ENCODE results near the gene SMURF2. TPM values are rescaled to one million over a fixed set of nuclear protein-coding genes. Genes with fewer than 3 reads are reported as not detected.
A peak's percentile ranks its signal among the peaks of the same experiment; 100 is the strongest.

The SMURF2 gene
- total RNA-seq, 1 experiment from 2014 or later: 57.6 TPM

DNA sequence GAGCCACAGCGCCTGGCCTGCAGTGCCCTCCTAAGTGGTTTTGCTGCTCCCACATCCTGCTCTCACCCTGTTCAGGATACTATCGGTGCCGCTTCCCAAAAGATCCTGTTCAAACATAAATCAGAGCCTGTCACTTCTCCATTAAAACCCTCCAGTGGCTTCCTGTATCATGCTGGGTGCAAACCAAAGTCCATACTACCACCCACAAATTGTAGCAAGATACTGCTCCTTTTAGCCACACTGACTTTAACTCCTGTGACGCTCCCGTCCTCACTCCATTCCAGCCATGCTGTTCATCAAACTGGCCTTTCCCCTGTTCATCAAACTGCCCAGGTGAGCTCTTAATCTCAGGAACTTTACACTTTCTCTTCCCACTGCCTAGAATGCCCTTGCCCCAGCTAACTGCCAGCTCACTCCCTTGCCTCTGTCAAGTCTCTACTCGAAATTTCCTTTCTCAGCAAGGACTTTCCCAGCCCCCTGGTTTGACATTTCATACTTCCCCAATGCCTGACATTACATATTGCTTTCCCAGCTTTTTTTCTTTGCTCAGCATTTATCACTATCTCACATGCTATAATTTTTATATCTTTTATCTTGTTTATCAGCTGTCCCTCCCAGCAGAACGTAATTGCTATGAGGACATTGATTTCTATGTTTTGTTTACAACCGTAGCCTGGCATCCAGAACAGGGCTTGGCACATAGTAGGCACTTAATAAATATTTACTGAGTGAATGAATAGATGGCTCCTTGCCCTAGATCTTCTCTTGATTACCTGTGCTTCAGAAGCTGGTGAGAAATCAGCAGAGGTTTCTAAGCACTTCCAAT is 44.3 kb upstream of the SMURF2 start:
- Histone ChIP-seq H3K4me1 (replicated peaks; ENCODE audit: insufficient read depth) (peaks cover 52% of the 10 kb centered on the region), H4K20me1 (ENCODE audit: insufficient read depth) (no peaks in the 10 kb centered on the region), H2AFZ (no peak overlapping the region), H3K27me3 (ENCODE audit: insufficient read depth, low read depth) (no peaks in the 10 kb centered on the region), H3K27ac (peak overlapping the region; percentile 84), H3K4me2 (peak overlapping the region; percentile 60), H3K9me2 (ENCODE audit: insufficient read depth) (no peaks in the 10 kb centered on the region), H3F3A (ENCODE audit: insufficient read depth, low read depth) (peaks cover 62% of the 10 kb centered on the region), H3K4me3 (peak overlapping the region; percentile 13; the same call in 1 of the 2 replicates), H3K36me3 (ENCODE audit: low read depth) (no peaks in the 10 kb centered on the region), H3K79me2 (ENCODE audit: low read depth) (no peaks in the 10 kb centered on the region), H3K9me3 (ENCODE audit: insufficient read depth, low read depth) (no peaks in the 10 kb centered on the region)
- ChIA-PET POLR2A (ENCODE audit: unreplicated experiment) (no interaction called here), CTCF (interaction anchor here (0.6 kb wide), 1 partner anchor 62 kb away, joined by 7 read pairs; no protein-coding TSS in a partner anchor)
- DNase-seq: peak; percentile 37 to 92
- intact Hi-C loops (cut with micrococcal nuclease; ENCODE audit: unreplicated experiment): loop anchor here (1.0 to 2.0 kb wide), 3 partner anchors 12 to 46 kb away; no protein-coding TSS in a partner anchor
- no TSS peak for BruUV-seq (replicated peaks)
- TF ChIP-seq, protein P1, sequence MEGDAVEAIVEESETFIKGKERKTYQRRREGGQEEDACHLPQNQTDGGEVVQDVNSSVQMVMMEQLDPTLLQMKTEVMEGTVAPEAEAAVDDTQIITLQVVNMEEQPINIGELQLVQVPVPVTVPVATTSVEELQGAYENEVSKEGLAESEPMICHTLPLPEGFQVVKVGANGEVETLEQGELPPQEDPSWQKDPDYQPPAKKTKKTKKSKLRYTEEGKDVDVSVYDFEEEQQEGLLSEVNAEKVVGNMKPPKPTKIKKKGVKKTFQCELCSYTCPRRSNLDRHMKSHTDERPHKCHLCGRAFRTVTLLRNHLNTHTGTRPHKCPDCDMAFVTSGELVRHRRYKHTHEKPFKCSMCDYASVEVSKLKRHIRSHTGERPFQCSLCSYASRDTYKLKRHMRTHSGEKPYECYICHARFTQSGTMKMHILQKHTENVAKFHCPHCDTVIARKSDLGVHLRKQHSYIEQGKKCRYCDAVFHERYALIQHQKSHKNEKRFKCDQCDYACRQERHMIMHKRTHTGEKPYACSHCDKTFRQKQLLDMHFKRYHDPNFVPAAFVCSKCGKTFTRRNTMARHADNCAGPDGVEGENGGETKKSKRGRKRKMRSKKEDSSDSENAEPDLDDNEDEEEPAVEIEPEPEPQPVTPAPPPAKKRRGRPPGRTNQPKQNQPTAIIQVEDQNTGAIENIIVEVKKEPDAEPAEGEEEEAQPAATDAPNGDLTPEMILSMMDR (conservative IDR thresholded peaks at IDR 0.05): no peak
- TF ChIP-seq EZH2 (IDR thresholded peaks at IDR 0.05; ENCODE audit: low read depth): no peak

DNA sequence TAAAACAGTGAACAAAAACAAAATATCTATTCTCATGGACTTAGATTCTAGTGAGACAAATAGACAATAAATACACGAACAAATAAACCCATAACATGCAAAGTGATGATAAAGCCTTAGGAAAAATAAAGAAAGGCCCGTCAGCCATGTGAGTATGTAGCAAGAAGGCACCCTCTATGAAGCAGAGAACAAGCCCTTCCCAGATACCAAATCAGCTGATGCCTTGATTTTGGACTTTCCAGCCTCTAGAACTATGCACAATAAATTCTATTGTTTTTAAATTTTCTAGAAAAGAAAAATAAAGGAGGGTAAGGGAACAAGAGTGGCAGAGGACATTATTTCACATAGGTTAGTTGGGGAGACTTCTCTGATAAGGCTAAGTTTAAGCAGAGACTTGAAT is 40.7 kb upstream of the SMURF2 start:
- no peak overlapping the region for H3K4me2 ChIP-seq
- no peaks in the 10 kb centered on the region for H4K20me1 ChIP-seq (ENCODE audit: insufficient read depth)
- H3K9me3 ChIP-seq (ENCODE audit: insufficient read depth, low read depth): no peaks in the 10 kb centered on the region
- no peak for DNase-seq
- ChIA-PET POLR2A (ENCODE audit: unreplicated experiment) (no interaction called here), CTCF (no interaction called here)
- H2AFZ ChIP-seq: no peak overlapping the region
- no peak overlapping the region for H3K27ac ChIP-seq
- peaks cover 37% of the 10 kb centered on the region for H3K4me1 ChIP-seq (replicated peaks; ENCODE audit: insufficient read depth)
- H3K36me3 ChIP-seq (ENCODE audit: low read depth): no peaks in the 10 kb centered on the region
- no peaks in the 10 kb centered on the region for H3K79me2 ChIP-seq (ENCODE audit: low read depth)
- peaks cover 42% of the 10 kb centered on the region for H3F3A ChIP-seq (ENCODE audit: insufficient read depth, low read depth)
- no peaks in the 10 kb centered on the region for H3K9me2 ChIP-seq (ENCODE audit: insufficient read depth)
- H3K27me3 ChIP-seq (ENCODE audit: insufficient read depth, low read depth): no peaks in the 10 kb centered on the region
- H3K4me3 ChIP-seq: no peak overlapping the region
- TF ChIP-seq, protein P1 (conservative IDR thresholded peaks at IDR 0.05): no peak
- TF ChIP-seq EZH2 (IDR thresholded peaks at IDR 0.05; ENCODE audit: low read depth): no peak
- intact Hi-C loops (cut with micrococcal nuclease; ENCODE audit: unreplicated experiment): no loop called here
- BruUV-seq (replicated peaks): no TSS peak

DNA sequence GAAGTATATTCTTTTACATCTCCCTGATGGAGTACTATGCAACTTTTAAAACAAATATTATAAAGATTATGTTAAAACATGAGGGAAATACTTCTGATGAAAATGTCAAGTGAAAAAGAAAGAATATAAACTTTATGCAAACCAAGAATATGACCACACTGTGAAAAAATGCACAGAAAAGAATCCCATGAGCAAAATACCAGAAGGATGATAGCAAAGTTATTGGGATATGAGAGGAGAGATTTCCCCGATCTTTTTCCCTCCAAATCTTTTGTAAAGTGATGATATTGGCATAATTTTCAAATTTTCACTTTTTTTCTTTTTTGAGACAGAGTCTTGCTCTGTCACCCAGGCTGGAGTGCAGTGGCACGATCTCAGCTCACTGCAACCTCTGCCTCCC is 36.6 kb upstream of the SMURF2 start:
- Histone ChIP-seq H3K9me3 (ENCODE audit: insufficient read depth, low read depth) (no peaks in the 10 kb centered on the region), H3F3A (ENCODE audit: insufficient read depth, low read depth) (peaks cover 18% of the 10 kb centered on the region; the same call in 1 of the 2 replicates), H3K27ac (no peak overlapping the region), H3K79me2 (ENCODE audit: low read depth) (no peaks in the 10 kb centered on the region), H2AFZ (no peak overlapping the region), H3K36me3 (ENCODE audit: low read depth) (no peaks in the 10 kb centered on the region), H3K9me2 (ENCODE audit: insufficient read depth) (no peaks in the 10 kb centered on the region), H3K4me3 (no peak overlapping the region), H3K27me3 (ENCODE audit: insufficient read depth, low read depth) (no peaks in the 10 kb centered on the region), H3K4me2 (no peak overlapping the region), H3K4me1 (replicated peaks; ENCODE audit: insufficient read depth) (peaks cover 22% of the 10 kb centered on the region), H4K20me1 (ENCODE audit: insufficient read depth) (no peaks in the 10 kb centered on the region)
- TF ChIP-seq, protein P1 (conservative IDR thresholded peaks at IDR 0.05): no peak
- no peak for TF ChIP-seq EZH2 (IDR thresholded peaks at IDR 0.05; ENCODE audit: low read depth)
- intact Hi-C loops (cut with micrococcal nuclease; ENCODE audit: unreplicated experiment): no loop called here
- ChIA-PET CTCF (no interaction called here), POLR2A (ENCODE audit: unreplicated experiment) (no interaction called here)
- no TSS peak for BruUV-seq (replicated peaks)
- DNase-seq: no peak

Measured in PC-9 (cell line).